WI38 (cell line): ENCODE measurements around the gene SH3RF3.

Experiments
- H3K4me3 ChIP-seq: 2 replicates; pipeline ENCODE4 v1.5.1; 2011; ENCODE audit warnings: low read depth, mild to moderate bottlenecking, control low read depth, low read length
- TF ChIP-seq, protein P1 (sequence below): IDR thresholded peaks from 2 replicates; pipeline ENCODE4 v1.5.1; 2012; ENCODE audit warnings: low read depth, mild to moderate bottlenecking, control low read depth, low read length

SH3RF3 gene

DNA sequence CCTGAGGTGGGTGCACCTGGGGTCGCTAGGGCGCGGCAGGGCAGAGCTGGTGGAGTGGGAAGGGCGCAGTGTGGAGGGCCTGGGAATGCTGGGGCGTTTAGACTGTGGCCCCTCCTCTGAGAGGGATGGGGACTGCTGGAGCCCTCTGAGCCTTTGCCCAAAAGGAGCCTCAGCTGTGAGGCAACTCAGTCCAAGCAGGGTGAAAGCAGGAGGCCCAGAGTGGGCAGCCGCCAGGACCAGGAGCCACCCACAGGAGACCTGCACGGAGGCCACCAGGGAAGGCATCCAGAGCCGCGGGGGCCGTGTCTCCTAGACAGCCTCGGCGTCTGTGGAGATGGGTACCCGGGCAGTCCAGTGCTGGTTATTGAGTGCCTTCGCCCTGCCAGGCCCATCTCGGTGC, 369.9 kb downstream of the SH3RF3 start:
- TF ChIP-seq, protein P1, sequence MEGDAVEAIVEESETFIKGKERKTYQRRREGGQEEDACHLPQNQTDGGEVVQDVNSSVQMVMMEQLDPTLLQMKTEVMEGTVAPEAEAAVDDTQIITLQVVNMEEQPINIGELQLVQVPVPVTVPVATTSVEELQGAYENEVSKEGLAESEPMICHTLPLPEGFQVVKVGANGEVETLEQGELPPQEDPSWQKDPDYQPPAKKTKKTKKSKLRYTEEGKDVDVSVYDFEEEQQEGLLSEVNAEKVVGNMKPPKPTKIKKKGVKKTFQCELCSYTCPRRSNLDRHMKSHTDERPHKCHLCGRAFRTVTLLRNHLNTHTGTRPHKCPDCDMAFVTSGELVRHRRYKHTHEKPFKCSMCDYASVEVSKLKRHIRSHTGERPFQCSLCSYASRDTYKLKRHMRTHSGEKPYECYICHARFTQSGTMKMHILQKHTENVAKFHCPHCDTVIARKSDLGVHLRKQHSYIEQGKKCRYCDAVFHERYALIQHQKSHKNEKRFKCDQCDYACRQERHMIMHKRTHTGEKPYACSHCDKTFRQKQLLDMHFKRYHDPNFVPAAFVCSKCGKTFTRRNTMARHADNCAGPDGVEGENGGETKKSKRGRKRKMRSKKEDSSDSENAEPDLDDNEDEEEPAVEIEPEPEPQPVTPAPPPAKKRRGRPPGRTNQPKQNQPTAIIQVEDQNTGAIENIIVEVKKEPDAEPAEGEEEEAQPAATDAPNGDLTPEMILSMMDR: no peak
- no peak overlapping the region for H3K4me3 ChIP-seq

DNA sequence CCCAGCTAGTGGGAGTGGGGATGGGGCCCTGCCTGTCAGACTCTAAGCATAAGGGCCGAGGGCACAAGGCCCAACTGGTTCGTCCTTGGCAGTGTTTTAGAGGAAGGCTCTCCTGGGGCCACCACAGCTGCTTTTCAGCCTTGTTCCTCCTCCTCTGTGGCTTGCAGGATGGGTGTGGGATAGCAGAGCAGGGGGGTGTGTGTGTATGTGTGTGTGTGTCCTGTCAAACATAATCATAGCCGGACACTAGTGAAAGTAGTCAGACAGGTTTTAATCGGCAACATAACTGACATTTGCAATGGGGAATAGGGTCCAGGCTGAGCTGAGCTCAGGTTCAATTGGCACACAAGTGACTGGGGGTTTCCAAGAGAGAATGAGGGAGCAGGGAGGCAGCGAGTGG, 370.6 kb downstream of the SH3RF3 start:
- H3K4me3 ChIP-seq: no peak overlapping the region
- TF ChIP-seq, protein P1: no peak

DNA sequence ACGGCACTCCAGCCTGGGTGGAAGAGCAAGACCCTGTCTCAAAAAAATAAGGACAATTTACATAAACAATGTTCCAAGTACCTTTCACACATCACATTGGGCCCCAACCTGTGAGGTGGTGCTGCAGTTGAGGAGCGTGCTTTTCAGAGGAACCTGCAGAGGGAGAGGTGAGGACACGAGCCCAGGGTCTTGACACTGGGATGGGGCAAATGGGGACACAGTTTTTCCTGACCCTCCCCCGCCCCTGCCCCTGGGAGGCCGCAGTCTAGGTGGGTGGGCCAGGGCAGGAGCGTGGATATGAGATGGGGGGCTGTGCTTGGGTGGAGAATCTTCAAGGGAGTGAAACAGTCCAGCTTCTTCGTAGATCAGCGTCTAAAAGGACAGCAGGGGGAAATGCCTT, 371.9 kb downstream of the SH3RF3 start:
- H3K4me3 ChIP-seq: no peak overlapping the region
- TF ChIP-seq, protein P1: no peak

DNA sequence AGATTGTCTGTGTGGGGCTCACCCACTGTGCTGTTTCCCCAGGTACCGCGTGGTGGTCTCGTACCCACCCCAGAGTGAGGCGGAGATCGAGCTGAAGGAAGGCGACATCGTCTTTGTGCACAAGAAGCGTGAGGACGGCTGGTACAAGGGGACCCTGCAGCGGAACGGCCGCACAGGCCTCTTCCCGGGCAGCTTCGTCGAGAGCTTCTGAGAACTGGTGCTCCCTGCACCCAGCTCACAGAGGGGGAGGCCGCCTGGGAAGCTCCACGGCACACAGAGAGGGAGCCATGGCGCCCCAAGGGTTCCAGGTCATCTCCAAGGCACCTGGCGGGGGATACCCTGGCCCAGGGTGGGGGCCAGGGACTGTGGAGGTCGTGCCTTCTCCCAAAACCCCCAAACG, 372.5 kb downstream of the SH3RF3 start:
- H3K4me3 ChIP-seq: no peak overlapping the region
- TF ChIP-seq, protein P1: no peak

DNA sequence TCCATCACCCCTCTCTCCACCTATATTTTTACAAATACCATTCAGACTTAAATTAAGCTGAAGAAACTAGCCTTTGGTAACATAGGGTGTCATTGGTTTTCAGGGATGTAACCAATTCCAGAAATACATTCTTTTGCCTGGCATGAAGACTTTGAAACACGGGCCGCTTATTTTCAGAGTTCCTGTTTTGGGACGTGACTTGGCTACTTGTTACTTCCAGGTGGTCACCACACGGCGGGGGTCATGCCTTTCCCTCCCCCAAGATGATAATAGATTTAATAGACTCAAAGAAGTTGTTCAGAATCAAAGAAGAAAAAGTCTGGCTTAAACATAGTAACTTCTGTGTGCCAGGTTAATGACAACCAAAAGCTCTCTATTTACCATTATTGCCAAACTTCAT, 374.2 kb downstream of the SH3RF3 start:
- TF ChIP-seq, protein P1: no peak
- no peak overlapping the region for H3K4me3 ChIP-seq

DNA sequence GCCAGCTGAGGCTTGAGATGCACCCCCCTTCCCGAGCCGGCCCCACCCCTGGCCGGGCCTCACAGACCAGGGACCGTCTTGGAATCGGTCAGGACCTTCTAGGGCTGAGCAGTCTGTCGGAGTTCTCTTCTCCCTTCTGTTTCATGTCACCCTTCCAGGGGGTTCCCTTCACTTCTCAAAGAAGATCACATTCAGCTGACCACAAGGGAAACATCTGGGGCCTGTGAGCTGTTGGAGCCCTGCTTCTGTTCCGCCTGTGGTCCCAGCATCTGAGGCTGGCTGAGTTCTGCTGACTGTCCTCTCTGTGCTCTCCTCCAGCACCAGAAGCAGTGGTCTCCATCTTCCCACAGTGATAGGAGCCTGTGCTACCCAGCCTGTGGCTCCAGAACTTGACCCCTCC, 378.2 kb downstream of the SH3RF3 start:
- no peak overlapping the region for H3K4me3 ChIP-seq
- TF ChIP-seq, protein P1: no peak

DNA sequence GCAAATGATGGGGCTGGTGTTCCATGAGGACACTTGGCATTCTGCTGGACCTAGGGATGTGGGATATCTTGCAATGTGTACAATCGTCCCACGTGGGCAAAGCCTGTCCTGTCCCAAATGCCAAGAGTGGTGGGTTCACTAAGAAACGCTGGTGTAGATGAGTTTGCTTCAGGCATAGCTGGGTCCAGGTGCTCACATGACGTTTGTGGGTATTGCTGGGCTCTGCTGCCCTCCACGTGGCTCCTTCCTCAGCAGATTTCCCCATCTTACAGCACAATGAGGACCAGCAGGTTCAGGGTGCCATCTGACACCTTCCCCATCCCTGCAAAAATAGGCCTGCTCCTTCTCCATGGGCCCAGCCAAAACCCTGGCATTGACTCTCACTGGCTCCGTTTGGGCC, 378.8 kb downstream of the SH3RF3 start:
- TF ChIP-seq, protein P1: no peak

More for the DNA sequence above, 378.8 kb downstream of the SH3RF3 start:
- H3K4me3 ChIP-seq: no peak overlapping the region
